NCI-H146 (cell line): ENCODE measurements around the gene IFNAR2.
A peak's percentile ranks its signal among the peaks of the same experiment; 100 is the strongest.

Experiments used
- DNase-seq: peaks from one replicate; lab custom pipeline; 2025; lab: John Stamatoyannopoulos, UW

The IFNAR2 gene

GRCh38 chr21:33268737-33269441 is 39.2 kb downstream of the IFNAR2 start:
- peak; percentile 95 for DNase-seq

- no peak for DNase-seq
Observed at GRCh38 chr21:33270986-33271385, 41.2 kb downstream of the IFNAR2 start.

- DNase-seq, result no peak
Observed at GRCh38 chr21:33273044-33273443, 43.3 kb downstream of the IFNAR2 start.

- DNase-seq, result no peak
Observed at GRCh38 chr21:33278721-33279120, 49.0 kb downstream of the IFNAR2 start.

- DNase-seq, result no peak
Observed at GRCh38 chr21:33279330-33279820, 49.6 kb downstream of the IFNAR2 start.
